ENCODE results near the gene MAPK13.

- no peak for TF ChIP-seq REST (IDR thresholded peaks at IDR 0.05; ENCODE audit: low read depth)
- TF ChIP-seq TCF12 (IDR thresholded peaks at IDR 0.05; ENCODE audit: low read depth), result no peak
- TF ChIP-seq EP300 (IDR thresholded peaks at IDR 0.05; ENCODE audit: borderline replicate concordance), result no peak
- TF ChIP-seq RAD21 (IDR thresholded peaks at IDR 0.05; ENCODE audit: low read depth), result peak; percentile 76
- TF ChIP-seq ZBTB7A (IDR thresholded peaks at IDR 0.05; ENCODE audit: low read depth), result no peak
- TF ChIP-seq CEBPB (IDR thresholded peaks at IDR 0.05), result no peak
- TF ChIP-seq FOXM1 (IDR thresholded peaks at IDR 0.05; ENCODE audit: borderline replicate concordance, low read depth), result no peak
- no peak for TF ChIP-seq MAX (IDR thresholded peaks at IDR 0.05)
- TF ChIP-seq USF1 (IDR thresholded peaks at IDR 0.05), result no peak
Measured at GRCh38 chr6:36123270-36124139, 6.8 kb upstream of the MAPK13 start.
